AG09309 (cell line): Measurements from ENCODE around the gene IFI6.
"Not testable (repeated sequence)": the region's sequence is repeated elsewhere in the genome, so short reads cannot be mapped to it uniquely, and the experiment has no call there.

ENCODE experiments used
- DNase-seq: peaks from one replicate; pipeline ENCODE4 v3.0.0-alpha.2; 2010; ENCODE audit warnings: low read depth
- H3K4me3 ChIP-seq: 2 replicates; pipeline ENCODE4 v1.5.1; 2011; ENCODE audit warnings: mild to moderate bottlenecking, low read depth, low read length, moderate library complexity; ENCODE audit not compliant: control insufficient read depth
- TF ChIP-seq, protein P1 (sequence below): IDR thresholded peaks from 2 replicates; pipeline ENCODE4 v1.5.1; 2011; ENCODE audit warnings: mild to moderate bottlenecking, low read depth, low read length, inconsistent platforms; ENCODE audit not compliant: insufficient read depth, control insufficient read depth; ENCODE audit errors: missing control alignments

Gene IFI6

DNA sequence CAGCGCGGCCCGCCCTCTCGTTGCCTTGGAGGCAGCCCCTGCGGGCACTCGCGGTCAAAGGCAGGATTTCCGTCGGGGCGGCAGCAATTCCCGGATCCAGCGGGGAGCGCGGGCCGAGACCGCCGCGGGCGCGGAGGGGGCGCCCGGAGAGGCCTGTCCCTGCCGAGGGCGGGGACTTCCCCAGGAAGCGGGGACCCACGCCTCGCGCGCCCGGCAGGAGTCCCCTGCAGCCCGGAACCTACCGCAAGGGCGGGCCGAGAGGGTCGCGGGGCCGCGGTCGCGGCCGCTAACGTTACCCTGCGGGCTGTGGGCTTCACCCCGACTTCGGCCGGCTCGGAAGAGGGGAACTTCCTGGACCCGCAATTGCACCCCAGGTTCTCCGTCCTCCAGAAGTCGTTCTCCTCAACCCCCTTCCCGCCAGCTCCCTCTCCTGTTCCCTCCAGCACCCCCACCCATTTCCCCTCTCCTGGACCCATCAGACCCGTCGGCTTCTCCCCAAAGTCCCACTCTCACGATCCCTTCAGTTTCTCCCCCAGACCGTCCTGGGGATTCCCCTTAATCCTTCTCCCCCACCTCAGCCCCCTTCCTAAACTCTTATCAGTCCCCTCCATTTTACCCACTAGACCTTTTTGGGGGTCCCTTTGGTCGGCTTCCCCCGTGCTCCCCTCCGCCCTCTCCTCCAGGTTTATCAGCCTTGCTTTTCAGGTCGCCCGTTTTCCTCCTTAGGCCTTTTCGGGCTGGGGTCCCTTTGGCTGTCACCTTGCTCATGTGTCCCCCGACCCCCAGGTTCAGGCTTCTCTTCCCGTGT is 37.6 kb downstream of the IFI6 start:
- H3K4me3 ChIP-seq, result peak overlapping the region; percentile 3
- TF ChIP-seq, protein P1, sequence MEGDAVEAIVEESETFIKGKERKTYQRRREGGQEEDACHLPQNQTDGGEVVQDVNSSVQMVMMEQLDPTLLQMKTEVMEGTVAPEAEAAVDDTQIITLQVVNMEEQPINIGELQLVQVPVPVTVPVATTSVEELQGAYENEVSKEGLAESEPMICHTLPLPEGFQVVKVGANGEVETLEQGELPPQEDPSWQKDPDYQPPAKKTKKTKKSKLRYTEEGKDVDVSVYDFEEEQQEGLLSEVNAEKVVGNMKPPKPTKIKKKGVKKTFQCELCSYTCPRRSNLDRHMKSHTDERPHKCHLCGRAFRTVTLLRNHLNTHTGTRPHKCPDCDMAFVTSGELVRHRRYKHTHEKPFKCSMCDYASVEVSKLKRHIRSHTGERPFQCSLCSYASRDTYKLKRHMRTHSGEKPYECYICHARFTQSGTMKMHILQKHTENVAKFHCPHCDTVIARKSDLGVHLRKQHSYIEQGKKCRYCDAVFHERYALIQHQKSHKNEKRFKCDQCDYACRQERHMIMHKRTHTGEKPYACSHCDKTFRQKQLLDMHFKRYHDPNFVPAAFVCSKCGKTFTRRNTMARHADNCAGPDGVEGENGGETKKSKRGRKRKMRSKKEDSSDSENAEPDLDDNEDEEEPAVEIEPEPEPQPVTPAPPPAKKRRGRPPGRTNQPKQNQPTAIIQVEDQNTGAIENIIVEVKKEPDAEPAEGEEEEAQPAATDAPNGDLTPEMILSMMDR, result no peak
- DNase-seq, result no peak

DNA sequence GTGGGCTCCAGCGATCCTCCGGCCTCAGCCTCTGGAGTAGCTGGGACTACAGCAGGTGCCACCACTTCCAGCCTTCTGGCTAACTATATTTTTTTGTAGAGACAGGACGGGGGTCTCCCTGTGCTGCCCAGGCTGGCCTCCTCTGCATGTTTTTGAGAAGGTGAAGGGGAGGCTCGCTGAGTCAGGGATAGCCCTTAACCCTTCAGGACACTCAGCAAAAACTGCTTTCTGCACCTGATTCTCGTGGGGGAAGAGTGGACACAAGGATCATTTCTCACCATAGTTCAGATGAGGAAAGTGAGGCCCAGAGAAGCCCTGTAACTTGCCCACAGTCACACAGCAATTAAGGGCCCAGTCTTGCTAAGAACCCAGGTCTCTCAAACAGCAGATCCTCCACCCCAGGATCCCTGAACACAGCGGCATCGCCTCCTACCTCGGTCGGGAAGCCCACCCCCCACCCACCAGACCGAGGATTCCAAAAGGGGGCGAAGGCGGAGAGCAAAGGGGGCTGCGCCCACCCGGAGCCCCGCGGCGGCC is 38.3 kb downstream of the IFI6 start:
- DNase-seq, result no peak
- TF ChIP-seq, protein P1, result no peak
- H3K4me3 ChIP-seq, result 0 out of 2 replicates have a peak overlapping the region, but pooled peaks have one; percentile 2

DNA sequence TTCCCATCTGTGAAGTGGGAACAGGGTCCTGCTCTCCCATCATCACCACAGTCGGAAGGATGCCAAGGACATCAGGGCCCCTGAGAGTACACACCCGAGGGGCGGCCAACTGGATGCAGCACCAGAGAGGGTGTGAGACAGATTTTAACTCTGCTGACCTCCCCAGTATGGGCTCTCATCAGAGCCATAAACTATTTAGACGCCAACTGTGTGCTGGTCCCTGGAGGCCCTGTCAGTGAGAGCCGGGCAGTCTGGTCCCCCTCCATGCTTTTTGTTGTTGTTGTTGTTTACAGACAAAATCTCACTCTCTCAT is 38.7 kb downstream of the IFI6 start:
- H3K4me3 ChIP-seq, result no peak overlapping the region
- TF ChIP-seq, protein P1, result no peak
- no peak for DNase-seq

DNA sequence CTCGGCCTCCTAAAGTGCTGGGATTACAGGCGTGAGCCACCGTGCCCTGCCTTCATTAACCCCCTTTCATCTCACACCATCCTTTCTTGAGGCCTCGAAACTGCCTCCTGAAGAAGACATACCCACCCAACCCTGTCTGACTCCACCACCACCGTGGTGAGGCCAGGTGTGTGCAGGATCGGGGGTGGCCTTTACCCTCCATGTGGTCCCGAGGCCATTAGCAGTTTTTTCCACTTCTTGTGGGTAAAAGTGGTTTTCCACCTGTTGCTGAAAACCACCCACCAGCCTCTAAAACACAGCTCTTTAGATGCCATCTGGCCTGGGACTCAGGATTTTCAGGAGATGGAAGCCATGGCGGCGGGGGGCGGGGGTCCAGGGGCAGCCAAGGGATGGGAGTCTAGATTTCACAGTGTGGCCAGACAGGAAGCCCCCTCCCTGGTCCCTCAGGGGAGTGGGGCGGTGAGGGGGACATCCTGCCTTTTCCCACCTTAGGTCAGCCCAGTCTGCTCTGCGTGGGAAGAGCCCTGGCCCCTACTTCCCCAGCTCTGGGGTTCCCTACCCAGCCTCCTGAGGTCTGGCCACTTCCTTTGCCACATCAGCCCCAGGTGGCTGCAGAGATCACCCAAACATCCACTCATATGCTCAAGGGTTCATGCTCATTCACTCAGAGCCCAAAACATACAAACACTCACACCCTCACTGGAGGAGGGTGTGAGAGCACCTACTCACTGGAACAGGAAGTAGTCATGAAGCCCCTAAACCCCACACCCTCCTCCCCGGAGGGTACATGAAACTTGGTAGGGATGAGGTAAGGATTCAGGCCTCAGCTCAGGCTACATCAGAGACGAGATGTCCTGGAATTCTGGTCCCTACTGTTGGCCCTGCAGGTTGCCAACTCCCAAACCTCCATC is 39.4 kb downstream of the IFI6 start:
- TF ChIP-seq, protein P1, result no peak
- no peak overlapping the region for H3K4me3 ChIP-seq
- DNase-seq, result no peak

DNA sequence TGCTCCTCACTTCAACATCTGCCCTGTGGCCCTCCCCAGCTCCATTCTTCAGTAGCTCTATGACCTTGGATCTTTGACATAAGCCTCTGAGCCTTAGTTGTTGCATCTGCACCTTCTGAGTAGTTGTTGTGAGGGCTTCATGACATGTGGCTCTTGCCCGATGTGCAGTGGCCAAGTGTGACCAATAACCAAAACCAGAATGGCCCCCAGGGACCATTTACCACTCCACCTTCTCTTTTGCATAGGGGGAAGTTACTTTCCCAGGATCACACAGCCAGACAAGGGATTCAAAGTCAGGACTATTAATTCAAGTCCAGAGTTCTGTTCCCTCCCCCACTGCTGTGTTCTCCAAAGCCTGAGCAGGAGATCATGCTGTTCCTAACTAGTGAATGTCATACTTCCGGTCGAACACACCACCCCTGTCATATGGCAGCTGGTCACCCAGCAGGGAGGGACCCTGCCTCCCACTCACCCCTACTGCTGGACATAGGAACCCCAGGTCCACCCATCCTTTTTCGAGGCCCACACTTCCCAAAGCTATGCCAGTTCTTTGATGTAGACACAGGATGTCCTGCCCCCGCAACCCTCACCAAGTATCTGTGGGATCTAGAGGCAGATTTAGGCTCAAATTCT is 41.0 kb downstream of the IFI6 start:
- TF ChIP-seq, protein P1, result no peak
- no peak for DNase-seq
- no peak overlapping the region for H3K4me3 ChIP-seq

DNA sequence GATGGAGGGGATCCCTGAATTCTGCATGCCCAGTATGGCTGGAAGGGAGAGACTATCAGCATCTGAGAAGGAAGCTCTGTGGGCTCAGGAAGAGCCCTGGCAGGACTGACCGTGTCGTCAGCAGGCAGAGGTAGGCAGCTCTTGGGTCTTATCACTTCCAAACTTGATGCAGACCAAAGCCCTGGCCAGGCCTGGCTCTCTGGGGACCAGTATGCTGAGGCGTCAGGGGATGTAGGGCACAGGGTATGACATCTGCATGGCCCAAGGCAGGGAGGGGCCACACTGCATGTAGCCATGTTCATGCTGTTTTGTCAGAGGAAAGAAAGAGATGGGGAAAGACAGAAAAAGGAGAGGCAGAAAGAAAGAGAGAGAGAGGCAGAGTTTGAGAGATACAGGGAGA is 43.3 kb downstream of the IFI6 start:
- DNase-seq, result no peak
- no peak overlapping the region for H3K4me3 ChIP-seq
- TF ChIP-seq, protein P1, result no peak

DNA sequence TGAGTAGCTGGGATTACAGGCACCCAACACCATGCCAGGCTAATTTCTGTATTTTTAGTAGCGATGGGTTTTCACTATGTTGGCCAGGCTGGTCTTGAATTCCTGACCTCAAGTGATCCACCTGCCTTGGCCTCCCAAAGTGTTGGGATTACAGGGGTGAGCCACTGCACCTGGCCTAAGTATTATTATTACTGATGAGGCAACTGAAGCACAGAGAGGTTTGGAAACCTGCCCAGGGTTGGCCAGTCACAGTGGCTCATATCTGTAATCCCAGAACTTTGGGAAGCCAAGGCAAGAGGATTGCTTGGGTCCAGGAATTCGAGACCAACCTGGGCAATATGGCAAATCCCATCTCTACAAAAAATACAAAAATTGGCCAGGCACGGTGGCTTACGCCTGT is 44.3 kb downstream of the IFI6 start:
- DNase-seq, H3K4me3 ChIP-seq: not testable (repeated sequence)
